AG04449 (cell line): ENCODE results near the gene COMMD9.

Source experiments
- CTCF ChIA-PET: fragments of 350-600 bp; formaldehyde crosslinking; extraction: SDS; loops from one replicate; lab custom pipeline; 2021; ENCODE audit warnings: antibody characterized with exemption; lab: Yijun Ruan, JAX
- POLR2A ChIA-PET: fragments of 400-600, 350-600 bp; formaldehyde crosslinking; extraction: SDS; loops from one replicate; lab custom pipeline; 2020; ENCODE audit warnings: antibody characterized with exemption, inconsistent platforms; lab: Yijun Ruan, JAX
- DNase-seq: peaks from one replicate; pipeline ENCODE4 v3.0.0-alpha.2; 2010; ENCODE audit warnings: low read depth, low spot score
- H3K4me3 ChIP-seq: 2 replicates; pipeline ENCODE4 v1.5.1; 2011; ENCODE audit warnings: low read depth, mild to moderate bottlenecking, control low read depth, low read length
- CTCF ChIP-seq: IDR thresholded peaks from one replicate; pipeline ENCODE4 v1.5.1; 2011; ENCODE audit warnings: mild to moderate bottlenecking, moderate library complexity, low read length, control low read depth, inconsistent platforms; ENCODE audit not compliant: insufficient read depth; ENCODE audit errors: missing control alignments

The COMMD9 gene

DNA sequence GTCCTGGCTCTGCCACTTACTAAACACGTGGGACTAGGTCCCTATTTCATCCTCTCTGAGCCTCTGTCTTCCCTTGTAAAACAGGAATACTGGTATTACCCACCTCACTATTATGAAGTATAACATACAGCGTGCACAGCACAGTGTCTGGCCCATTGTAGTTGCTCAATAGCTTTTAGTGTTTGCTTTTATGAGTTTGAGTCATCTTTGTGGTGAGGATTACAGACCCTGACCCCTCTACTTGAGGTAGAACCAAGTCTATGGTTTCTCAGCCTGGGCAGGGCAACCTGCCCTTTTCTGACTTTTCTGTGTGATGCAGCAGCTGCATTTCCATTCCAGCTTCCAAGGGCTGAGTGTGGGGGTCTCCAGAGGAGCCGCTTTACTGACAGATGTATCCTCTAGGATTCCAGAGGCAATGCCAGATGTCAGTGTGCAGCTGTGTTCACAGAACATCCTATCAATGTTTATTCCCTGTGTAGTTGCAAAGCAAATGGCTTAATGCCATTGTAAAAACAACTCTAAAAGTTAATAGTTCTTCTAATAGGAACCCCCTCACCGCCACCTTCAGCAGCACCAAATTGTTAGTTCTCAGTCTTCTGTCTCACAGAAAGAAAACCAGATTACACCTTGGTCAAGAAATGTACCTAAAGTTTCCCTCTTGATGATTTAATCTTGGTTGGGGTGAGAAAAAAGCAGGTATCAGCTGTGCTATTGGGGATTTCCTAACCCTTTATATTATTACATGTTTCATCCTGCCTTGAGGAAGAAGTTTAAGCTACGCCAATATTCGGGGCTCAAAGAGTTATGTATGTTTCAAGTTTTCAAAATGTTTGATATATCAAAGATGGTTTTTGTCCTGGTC, 23.6 kb upstream of the COMMD9 start:
- ChIA-PET CTCF (interaction anchor here (0.6 to 8.0 kb wide), 4 partner anchors 9 to 198 kb away, joined by 3 to 170 read pairs (median 4); partner anchors contain the start of gene TRAF6), POLR2A (interaction anchor here (0.7 kb wide), 1 partner anchor 51 kb away, joined by 3 read pairs; no protein-coding TSS in a partner anchor)
- no peak for DNase-seq
- H3K4me3 ChIP-seq, result no peak overlapping the region
- TF ChIP-seq CTCF, result no peak

- no peak for DNase-seq
- TF ChIP-seq CTCF, result no peak
- POLR2A ChIA-PET, result interaction anchor here (0.7 kb wide), 1 partner anchor 51 kb away, joined by 3 read pairs; no protein-coding TSS in a partner anchor
- CTCF ChIA-PET, result interaction anchor here (0.6 to 8.0 kb wide), 5 partner anchors 12 to 198 kb away, joined by 3 to 170 read pairs (median 3); partner anchors contain the start of gene TRAF6
- no peak overlapping the region for H3K4me3 ChIP-seq
Measured at GRCh38 chr11:36311926-36312595, 22.8 kb upstream of the COMMD9 start.

- H3K4me3 ChIP-seq, result no peak overlapping the region
- POLR2A ChIA-PET, result no interaction called here
- no peak for TF ChIP-seq CTCF
- CTCF ChIA-PET, result interaction anchor here (0.9 to 8.0 kb wide), 3 partner anchors 13 to 164 kb away, joined by 3 to 170 read pairs (median 4); no protein-coding TSS in a partner anchor
- no peak for DNase-seq
Measured at GRCh38 chr11:36309779-36310178, 20.6 kb upstream of the COMMD9 start.

DNA sequence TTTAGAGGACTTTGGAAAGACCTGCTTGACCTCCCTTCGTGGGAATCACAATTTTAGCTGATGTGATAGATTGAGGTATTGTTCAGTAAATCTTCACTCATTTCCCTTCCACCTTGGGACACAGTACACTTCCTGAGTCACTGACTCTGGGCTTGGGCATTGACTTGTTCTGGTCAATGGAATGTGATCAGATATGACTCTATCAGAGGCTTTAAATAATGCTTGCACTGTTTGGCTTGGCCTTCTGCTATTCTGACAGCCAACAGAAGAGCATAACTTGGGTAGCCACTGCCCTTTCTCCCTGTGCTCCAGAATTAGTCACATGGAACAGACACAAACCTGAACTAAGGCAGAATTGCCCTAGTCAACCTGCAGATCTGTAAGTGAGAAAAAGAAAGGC, 19.4 kb upstream of the COMMD9 start:
- CTCF ChIA-PET, result interaction anchor here (1.1 to 8.0 kb wide), 4 partner anchors 12 to 184 kb away, joined by 4 to 170 read pairs (median 9); partner anchors contain the start of gene PRR5L

DNA sequence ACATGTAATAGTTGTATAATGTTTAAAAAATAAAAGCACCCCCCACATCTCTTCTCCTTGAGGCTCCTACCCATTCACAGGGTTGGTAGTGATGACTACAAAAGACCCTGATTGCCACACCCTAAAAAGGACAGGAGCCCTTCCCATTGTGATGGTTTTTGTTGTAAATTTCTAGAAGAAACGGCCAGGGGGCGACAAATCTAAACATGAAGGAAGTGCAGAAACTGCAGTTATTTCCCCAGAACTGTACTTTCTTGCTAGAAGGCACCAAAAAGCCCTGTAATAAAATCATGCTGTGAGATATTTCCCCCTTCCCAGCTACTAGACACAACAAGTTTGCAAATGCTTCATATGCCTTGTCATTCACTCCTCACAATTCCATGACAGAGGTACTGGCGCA, 17.7 kb upstream of the COMMD9 start:
- no peak overlapping the region for H3K4me3 ChIP-seq
- ChIA-PET CTCF (interaction anchor here (0.7 to 8.0 kb wide), 22 partner anchors 10 to 188 kb away, joined by 3 to 170 read pairs (median 4); partner anchors contain the start of gene PRR5L), POLR2A (no interaction called here)
- peak; percentile 47 for TF ChIP-seq CTCF
- DNase-seq, result no peak

More for the DNA sequence above, 19.4 kb upstream of the COMMD9 start:
- TF ChIP-seq CTCF, result no peak
- POLR2A ChIA-PET, result no interaction called here
- DNase-seq, result no peak
- H3K4me3 ChIP-seq, result no peak overlapping the region
